ENCODE data around the gene SCAPER. TPM values are rescaled to one million over a fixed set of nuclear protein-coding genes. Genes with fewer than 3 reads are reported as not detected.

The SCAPER gene
- total RNA-seq, 4 donors from 2014 or later = 29.9 to 86.6 (median 45.6) TPM

GRCh38 chr15:76929011-76929760 lies 24.0 kb upstream of the SCAPER start:
- Histone ChIP-seq H3K4me3 (no peak overlapping the region), H3K9me3 (no peaks in the 10 kb centered on the region), H3K4me1 (peaks cover 0 to 8% (median 0%) of the 10 kb centered on the region in 4 donors), H3K27ac (no peak overlapping the region), H3K36me3 (no peaks in the 10 kb centered on the region), H3K27me3 (no peaks in the 10 kb centered on the region)
- no peak for DNase-seq
- no peak for TF ChIP-seq CTCF (IDR thresholded peaks at IDR 0.05)
- TF ChIP-seq POLR2A (IDR thresholded peaks at IDR 0.05) = no peak

- Histone ChIP-seq H3K27me3 (no peaks in the 10 kb centered on the region), H3K27ac (no peak overlapping the region), H3K4me1 (peaks cover 0 to 8% (median 0%) of the 10 kb centered on the region in 4 donors), H3K9me3 (no peaks in the 10 kb centered on the region), H3K4me3 (no peak overlapping the region), H3K36me3 (no peaks in the 10 kb centered on the region)
- TF ChIP-seq POLR2A (IDR thresholded peaks at IDR 0.05) (no peak), CTCF (IDR thresholded peaks at IDR 0.05) (no peak)
- no peak for DNase-seq
Observed at GRCh38 chr15:76928201-76928600, 23.1 kb upstream of the SCAPER start.

GRCh38 chr15:76916369-76916768 lies 11.2 kb upstream of the SCAPER start:
- no peak overlapping the region for H3K4me3 ChIP-seq
- no peak for TF ChIP-seq CTCF (IDR thresholded peaks at IDR 0.05)
- TF ChIP-seq POLR2A (IDR thresholded peaks at IDR 0.05) = no peak

GRCh38 chr15:76913737-76914136 lies 8.6 kb upstream of the SCAPER start:
- Histone ChIP-seq H3K9me3 (no peaks in the 10 kb centered on the region), H3K4me3 (no peak overlapping the region), H3K27me3 (no peaks in the 10 kb centered on the region), H3K36me3 (no peaks in the 10 kb centered on the region), H3K4me1 (no peaks in the 10 kb centered on the region), H3K27ac (no peak overlapping the region)
- TF ChIP-seq POLR2A (IDR thresholded peaks at IDR 0.05) = no peak
- TF ChIP-seq CTCF (IDR thresholded peaks at IDR 0.05) = no peak
- no peak for DNase-seq

More at GRCh38 chr15:76916369-76916768, 11.2 kb upstream of the SCAPER start:
- Histone ChIP-seq H3K4me1 (no peaks in the 10 kb centered on the region), H3K27me3 (no peaks in the 10 kb centered on the region), H3K36me3 (no peaks in the 10 kb centered on the region), H3K27ac (no peak overlapping the region), H3K9me3 (no peaks in the 10 kb centered on the region)
- DNase-seq = no peak

GRCh38 chr15:76912430-76912829 lies 7.3 kb upstream of the SCAPER start:
- Histone ChIP-seq H3K27me3 (no peaks in the 10 kb centered on the region), H3K9me3 (no peaks in the 10 kb centered on the region), H3K27ac (no peak overlapping the region), H3K4me3 (no peak overlapping the region), H3K36me3 (no peaks in the 10 kb centered on the region), H3K4me1 (no peaks in the 10 kb centered on the region)
- no peak for TF ChIP-seq CTCF (IDR thresholded peaks at IDR 0.05)
- no peak for TF ChIP-seq POLR2A (IDR thresholded peaks at IDR 0.05)
- no peak for DNase-seq

Data from Peyer's patch (tissue), 4 donors.